NT2/D1 (cell line): Measurements from ENCODE around the gene PATZ1.

Experiments used
- SUZ12 ChIP-seq: IDR thresholded peaks from 2 replicates; pipeline ENCODE4 v1.6.1; 2011; ENCODE audit not compliant: insufficient read length, insufficient read depth; ENCODE audit errors: extremely low read depth
- YY1 ChIP-seq: IDR thresholded peaks from 2 replicates; pipeline ENCODE4 v1.6.1; 2011; ENCODE audit not compliant: insufficient read length, insufficient read depth
- ZNF274 ChIP-seq: IDR thresholded peaks from 2 replicates; pipeline ENCODE4 v1.6.1; 2011; ENCODE audit warnings: mild to moderate bottlenecking, low read depth, low read length

GRCh38 chr22:31341386-31342088 is 4.6 kb downstream of the PATZ1 start:
- TF ChIP-seq YY1 = no peak
- no peak for TF ChIP-seq ZNF274
- no peak for TF ChIP-seq SUZ12
